ENCODE measurements around the gene RIOK1. TPM values are rescaled to one million over a fixed set of nuclear protein-coding genes. Genes with fewer than 3 reads are reported as not detected.

Gene RIOK1
- total and polyA plus RNA-seq, 2 of the 13 experiments (the other 11 are each of a cell fraction or from before 2014, with no cell fraction given), result 9.4 to 37.8 TPM

DNA sequence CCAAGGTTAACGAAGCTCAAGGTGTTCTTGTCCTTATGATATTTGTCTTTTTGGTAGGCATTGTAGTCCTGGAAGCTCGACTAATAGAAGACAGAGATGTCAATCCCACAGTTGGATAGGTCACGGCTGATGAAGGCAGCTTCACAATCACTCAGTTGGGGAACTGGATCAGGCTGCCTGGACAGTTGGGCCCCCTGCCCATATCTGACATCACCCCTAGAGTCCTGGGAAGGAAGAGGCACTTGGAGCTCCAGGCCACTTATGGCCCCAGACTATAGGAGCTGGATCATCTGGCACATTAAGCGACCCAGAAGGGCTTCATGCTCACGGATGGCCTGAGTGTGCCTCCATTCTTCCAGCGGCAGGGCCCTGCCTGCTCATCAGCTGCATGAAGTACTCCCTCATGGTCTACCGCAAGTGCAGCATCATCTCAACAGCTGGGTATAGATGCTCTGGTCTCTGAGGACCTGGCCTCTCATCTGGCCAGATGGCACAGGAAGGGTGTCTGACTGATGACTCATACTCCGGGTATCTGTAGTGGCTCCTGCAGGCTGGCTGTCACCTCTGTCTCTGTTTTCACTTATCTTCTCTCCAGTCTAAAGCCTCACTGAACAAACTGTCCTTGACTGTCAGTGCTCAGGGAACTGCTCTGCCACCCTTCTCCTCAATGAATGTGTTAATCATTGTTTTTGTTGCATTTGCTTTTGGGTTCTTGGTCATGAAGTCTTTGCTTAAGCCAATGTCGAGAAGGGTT lies 47.4 kb upstream of the RIOK1 start (continued):
- TF ChIP-seq CBFB (CRISPR knock-in tag; IDR thresholded peaks at IDR 0.05), result no peak
- TF ChIP-seq TEAD2 (CRISPR knock-in tag; IDR thresholded peaks at IDR 0.05), result no peak
- TF ChIP-seq ZNF749 (CRISPR knock-in tag; IDR thresholded peaks at IDR 0.05; ENCODE audit: borderline replicate concordance), result no peak
- TF ChIP-seq SIX4 (CRISPR knock-in tag; IDR thresholded peaks at IDR 0.05), result 0 out of 2 replicates have a peak, but pooled peaks have one; percentile 9
- peak; percentile 62; the same call in 1 of the 2 replicates for TF ChIP-seq MEIS1 (CRISPR knock-in tag; IDR thresholded peaks at IDR 0.05; ENCODE audit: borderline replicate concordance)
- peak; percentile 98 for TF ChIP-seq FOSL1 (CRISPR knock-in tag; IDR thresholded peaks at IDR 0.05; ENCODE audit: borderline replicate concordance)
- no peak for TF ChIP-seq ZNF367 (CRISPR knock-in tag; IDR thresholded peaks at IDR 0.05; ENCODE audit: borderline replicate concordance)
- no peak for TF ChIP-seq ZUFSP (CRISPR knock-in tag; IDR thresholded peaks at IDR 0.05; ENCODE audit: borderline replicate concordance)
- 0 out of 2 replicates have a peak, but pooled peaks have one; percentile 65 for TF ChIP-seq MYPOP (CRISPR knock-in tag; IDR thresholded peaks at IDR 0.05)
- TF ChIP-seq SAP130 (CRISPR knock-in tag; IDR thresholded peaks at IDR 0.05; ENCODE audit: low read depth), result peak; percentile 90
- TF ChIP-seq ZBTB7B (CRISPR knock-in tag; IDR thresholded peaks at IDR 0.05), result no peak
- no peak for TF ChIP-seq PHF20 (CRISPR knock-in tag; IDR thresholded peaks at IDR 0.05)
- 0 out of 2 replicates have a peak, but pooled peaks have one; percentile 57 for TF ChIP-seq NCOA2 (CRISPR knock-in tag; IDR thresholded peaks at IDR 0.05)
- no peak for TF ChIP-seq NR1H2 (CRISPR knock-in tag; IDR thresholded peaks at IDR 0.05; ENCODE audit: borderline replicate concordance, low read depth)
- peak; percentile 59; the same call in 1 of the 2 replicates for TF ChIP-seq FOXP4 (CRISPR knock-in tag; IDR thresholded peaks at IDR 0.05)
- TF ChIP-seq DPF2 (CRISPR knock-in tag; IDR thresholded peaks at IDR 0.05; ENCODE audit: borderline replicate concordance, low read depth), result 0 out of 2 replicates have a peak, but pooled peaks have one; percentile 13
- TF ChIP-seq MTA1 (CRISPR knock-in tag; IDR thresholded peaks at IDR 0.05; ENCODE audit: borderline replicate concordance), result 0 out of 2 replicates have a peak, but pooled peaks have one; percentile 17
- no peak for TF ChIP-seq TMF1 (CRISPR knock-in tag; IDR thresholded peaks at IDR 0.05; ENCODE audit: low read depth)
- peak; percentile 32; the same call in 1 of the 2 replicates for TF ChIP-seq GATAD1 (CRISPR knock-in tag; IDR thresholded peaks at IDR 0.05)
- TF ChIP-seq GATAD2A (CRISPR knock-in tag; IDR thresholded peaks at IDR 0.05), result peak; percentile 77
- 0 out of 2 replicates have a peak, but pooled peaks have one; percentile 40 for TF ChIP-seq TBX3 (IDR thresholded peaks at IDR 0.05; ENCODE audit: borderline replicate concordance)
- TF ChIP-seq CENPT (CRISPR knock-in tag; IDR thresholded peaks at IDR 0.05; ENCODE audit: low read depth), result no peak
- peak; percentile 50; the same call in 1 of the 2 replicates for TF ChIP-seq RCOR2 (CRISPR knock-in tag; IDR thresholded peaks at IDR 0.05)
- TF ChIP-seq, protein P1, sequence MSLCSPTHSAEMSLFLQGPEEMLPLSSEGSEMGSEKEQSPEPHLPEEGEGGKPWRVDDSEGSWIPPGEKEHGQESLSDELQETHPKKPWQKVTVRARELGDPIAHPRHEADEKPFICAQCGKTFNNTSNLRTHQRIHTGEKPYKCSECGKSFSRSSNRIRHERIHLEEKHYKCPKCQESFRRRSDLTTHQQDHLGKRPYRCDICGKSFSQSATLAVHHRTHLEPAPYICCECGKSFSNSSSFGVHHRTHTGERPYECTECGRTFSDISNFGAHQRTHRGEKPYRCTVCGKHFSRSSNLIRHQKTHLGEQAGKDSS (CRISPR knock-in tag; IDR thresholded peaks at IDR 0.05; ENCODE audit: borderline replicate concordance, low read depth), result 0 out of 2 replicates have a peak, but pooled peaks have one; percentile 30
- no peak for TF ChIP-seq SNAI1 (CRISPR knock-in tag; IDR thresholded peaks at IDR 0.05; ENCODE audit: borderline replicate concordance)

All from HepG2 (cell line).